Effector CD8-positive, alpha-beta T cell (primary cell): Measurements from ENCODE around the gene COQ3.

ENCODE experiments used
- DNase-seq: peaks from one replicate; lab custom pipeline; 2025; lab: John Stamatoyannopoulos, UW
- total RNA-seq, 4 experiments: gene quantifications; one replicate each; lab custom pipeline; 2026; lab: John Stamatoyannopoulos, UW

The COQ3 gene, protein sequence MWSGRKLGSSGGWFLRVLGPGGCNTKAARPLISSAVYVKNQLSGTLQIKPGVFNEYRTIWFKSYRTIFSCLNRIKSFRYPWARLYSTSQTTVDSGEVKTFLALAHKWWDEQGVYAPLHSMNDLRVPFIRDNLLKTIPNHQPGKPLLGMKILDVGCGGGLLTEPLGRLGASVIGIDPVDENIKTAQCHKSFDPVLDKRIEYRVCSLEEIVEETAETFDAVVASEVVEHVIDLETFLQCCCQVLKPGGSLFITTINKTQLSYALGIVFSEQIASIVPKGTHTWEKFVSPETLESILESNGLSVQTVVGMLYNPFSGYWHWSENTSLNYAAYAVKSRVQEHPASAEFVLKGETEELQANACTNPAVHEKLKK
- total RNA-seq, result 4.6 to 6.3 (median 5.4) reads per million in 4 experiments

DNA sequence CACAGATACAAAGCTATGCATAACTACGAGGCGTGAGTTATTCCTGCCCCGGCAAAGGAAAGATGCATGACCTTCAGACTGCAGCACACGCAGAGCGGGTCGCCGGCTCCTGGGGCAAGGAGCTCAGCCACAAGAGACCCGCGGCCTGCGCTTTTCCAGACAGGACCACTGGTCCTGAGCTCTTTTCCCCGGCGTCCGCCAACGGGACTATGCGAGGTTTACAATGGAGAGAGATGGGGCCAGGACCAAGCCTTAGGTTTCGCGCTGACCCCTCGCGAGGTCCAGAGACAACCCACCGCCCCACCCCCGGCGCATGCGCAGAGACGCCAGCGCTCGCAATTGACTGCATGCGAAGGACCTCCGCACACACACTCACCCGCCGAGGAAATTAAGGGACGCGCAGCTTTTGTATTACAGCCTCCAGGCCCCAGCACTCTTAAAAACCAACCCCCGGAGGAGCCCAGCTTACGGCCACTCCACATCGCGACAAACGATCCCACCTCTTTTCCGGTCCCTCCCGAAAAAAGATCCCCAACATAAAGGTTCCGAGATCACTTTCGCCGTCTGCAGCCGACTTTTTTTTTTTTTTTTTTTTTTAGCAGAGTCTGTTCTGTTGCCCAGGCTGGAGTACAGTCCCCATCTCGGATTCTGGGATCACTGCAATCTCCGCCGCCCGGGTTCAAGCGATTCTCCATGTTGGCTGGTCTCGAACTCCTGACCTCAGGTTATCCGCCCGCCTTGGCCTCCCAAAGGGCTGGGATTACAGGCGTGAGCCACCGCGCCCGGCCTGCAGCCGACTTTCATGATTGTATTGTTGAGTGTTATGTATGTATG is at the start of gene COQ3:
TSS of gene COQ3 (minus strand) at position 498 of the 834 bp plus-strand sequence. CDS start at position 482, 16 bp downstream.
- peak; percentile 56 for DNase-seq

DNA sequence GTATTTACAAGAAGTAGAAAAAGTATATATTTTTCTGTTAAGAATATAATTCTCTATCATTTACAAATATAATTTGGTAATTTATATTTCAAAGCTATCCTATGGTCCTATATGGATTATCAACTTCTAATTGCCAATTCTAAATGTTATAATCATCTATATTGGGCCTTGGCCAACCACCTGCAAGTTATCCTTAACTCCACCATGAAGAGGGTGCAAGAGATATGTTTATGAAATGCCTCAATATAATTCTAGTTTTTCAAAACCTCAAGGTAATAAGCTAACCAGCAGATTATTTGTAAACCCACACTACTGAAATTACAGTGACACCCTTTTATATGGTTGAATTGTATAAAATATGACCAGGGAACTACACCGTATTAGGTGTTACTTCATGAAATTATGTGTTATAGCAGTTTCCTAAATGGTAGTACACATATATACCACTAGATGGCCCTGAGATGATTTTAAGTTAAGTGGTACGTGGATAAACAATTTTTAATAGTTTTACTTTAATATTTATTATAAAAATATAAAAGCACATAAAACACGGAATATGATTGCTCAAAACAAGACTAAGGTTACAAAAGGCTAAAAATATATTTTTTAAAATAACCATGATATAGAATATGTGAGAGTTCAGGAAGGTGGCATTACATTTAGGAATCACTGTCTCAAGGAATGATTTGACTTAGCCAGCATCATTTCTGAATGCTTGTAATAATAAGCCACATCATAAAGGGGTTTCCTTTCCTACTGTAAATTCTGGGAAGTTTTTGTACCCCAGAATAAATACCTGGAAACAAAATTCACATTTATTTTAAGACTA is 40.9 kb upstream of the COQ3 start:
- DNase-seq, result no peak

DNA sequence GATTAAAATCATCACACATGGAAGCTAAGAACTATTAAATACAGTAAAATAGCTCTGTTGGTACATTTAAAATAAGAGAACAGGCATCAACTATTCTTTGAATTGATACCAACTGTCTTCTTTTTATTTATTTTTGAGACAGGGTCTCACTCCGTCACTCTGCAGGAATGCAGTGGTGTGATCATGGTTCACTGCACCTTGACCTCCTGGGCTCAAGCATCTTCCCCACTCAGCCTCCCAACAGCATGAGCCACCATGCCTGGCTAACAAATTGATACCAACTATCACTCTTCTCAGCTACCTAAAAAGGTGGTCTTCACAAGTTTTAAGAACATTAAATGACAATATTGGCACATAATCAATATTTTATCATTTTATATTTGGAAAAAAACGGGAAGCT is 38.9 kb upstream of the COQ3 start:
- DNase-seq, result no peak

DNA sequence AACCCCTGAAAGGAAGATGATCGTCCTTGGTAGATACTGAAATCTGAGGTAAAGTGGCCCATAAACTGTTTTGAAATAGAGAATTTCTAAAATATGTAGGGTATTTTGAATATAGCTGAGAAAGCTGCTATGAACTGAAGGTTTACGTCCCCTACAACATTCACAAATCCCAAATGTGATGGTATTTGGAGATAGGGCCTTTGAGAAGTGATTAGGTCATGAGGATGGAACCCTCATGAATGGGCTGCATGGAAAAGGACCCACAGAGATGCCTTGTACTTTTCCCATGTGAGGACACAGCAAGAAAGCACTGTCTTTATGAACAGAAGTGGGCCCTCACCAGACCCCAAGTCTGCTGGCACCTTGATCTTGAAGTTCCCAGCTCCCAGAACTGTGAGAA is 37.9 kb upstream of the COQ3 start:
- no peak for DNase-seq

DNA sequence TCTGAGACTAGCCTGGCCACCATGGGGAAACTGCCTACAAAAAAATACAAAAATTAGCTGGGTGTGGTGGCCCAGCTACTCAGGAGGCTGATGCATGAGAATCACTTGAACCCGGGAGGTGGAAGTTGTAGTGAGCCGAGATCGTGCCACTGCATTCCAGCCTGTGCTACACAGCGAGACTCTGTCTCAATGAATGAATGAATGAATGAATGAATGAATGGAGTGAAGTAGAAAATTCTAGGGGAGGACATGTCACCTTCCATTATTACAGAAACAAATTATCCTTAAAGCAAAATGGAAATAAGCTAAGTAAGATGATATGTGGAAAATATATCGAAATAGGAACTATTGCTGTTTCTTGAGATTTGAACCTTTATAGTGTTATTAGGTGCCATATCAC is 34.0 kb upstream of the COQ3 start:
- no peak for DNase-seq

DNA sequence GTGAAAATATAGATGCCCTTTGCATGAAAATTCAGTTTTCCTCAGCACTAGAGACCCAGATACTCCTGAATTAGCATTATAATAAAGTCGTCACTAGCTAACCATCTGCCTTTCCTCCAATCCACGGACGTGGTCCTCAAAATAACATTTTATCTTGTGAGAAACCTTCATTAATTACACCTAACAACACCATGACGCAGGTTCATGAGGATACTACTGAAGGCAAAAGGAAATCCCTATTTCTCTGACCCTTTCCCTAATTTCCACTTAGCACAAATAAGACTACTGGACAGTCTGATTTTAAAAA is 32.4 kb upstream of the COQ3 start:
- no peak for DNase-seq

DNA sequence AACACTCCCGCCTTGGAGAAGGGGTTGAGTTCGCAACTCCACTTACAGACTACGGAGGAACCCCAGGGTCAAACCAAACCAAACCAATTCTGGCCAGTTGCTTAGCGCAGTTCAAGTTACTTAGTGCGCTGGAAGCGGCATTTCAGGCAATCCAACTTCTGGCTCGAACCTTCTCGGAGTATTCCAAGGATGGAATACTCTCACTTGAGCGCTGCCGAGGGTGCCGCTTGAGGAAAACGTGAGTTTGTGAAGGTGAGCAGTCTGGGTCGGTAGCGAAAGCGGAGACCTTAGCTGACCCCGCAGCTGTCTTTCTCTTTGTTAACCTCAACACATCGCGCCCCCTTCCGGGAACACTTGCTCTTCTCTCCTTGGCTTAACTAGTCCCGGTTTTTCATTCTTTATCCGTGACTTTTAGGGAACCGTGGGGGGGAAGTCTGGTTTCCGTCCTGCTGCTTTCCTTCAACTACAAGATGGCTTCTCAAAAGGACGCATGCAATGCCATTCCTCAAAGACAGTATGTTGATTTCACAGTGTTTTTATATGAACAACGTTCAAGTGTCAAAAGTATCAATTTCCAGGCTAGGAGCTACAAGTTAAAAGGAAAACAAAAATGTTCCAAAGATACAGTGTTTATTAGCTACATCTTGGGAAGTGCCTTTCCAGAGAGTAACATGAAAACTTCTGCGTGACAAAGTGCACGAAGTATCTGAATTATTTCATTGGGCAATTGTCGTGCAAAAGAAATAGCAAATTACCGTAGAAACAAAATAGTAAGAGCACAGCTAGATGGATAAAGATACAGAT is 31.9 kb upstream of the COQ3 start:
- peak; percentile 44 for DNase-seq

DNA sequence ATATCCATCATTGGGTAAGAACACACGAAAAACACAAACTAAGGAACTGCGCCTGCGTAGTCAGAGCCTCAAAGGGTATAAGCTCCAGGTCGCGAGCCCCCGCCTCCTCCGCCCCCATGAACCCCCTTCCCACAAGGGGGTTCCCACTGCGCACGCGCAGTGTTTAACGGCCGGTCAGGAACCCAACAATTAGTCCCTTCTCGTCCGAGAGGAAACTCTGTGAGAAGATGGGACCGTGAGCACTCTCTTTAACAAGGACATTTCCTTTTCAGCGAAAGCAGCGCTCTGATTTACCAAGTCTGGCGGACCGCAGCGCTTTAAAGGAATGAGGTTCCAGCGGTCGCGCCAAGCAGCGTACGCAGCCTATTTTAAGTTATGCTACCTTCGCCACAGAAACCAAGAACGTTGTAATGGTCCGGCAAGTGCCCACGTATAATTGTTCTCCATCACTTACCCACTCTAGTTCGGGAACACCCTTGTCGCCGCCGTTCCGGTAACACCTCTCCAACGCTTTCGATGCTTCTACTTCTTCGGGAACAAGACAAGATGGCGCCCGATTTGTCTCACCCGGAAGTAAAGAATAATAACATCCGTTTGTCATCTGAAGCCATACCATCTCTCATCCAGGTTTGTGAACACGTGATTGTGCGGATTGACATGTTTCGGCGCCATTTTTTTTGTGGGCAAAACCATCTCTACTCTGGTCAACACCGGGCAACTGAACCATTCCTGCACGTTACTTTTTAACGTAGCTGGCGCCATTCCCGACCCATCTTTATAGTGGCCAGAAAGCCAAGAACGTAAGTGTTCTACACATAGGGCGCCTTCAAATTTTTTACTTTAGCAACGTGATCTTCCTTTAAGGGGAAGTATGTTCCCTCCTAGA is 31.0 kb upstream of the COQ3 start, which contains the start of gene PNISR:
TSS of gene PNISR (minus strand) at position 548 of the 886 bp plus-strand sequence. CDS start 10,649 bp downstream, outside the sequence.
- peak; percentile 81 for DNase-seq

DNA sequence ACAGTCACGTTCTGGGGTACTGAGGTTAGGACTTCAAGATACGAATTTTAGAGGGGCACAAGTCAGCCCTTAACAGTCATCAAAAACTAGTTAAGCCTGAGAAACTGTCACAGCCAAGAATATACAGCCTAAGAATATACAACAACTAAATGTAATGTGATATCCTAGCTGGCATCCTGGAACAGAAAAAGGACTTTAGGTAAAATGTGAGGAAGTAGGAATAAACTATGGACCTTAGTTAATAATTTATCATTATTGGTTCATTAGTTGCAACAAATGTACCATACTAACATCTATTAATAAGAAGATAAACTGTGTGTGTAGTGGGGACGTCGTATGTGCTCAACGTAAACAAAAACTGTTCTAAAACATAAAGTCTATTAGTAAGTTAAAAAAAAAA is 30.0 kb upstream of the COQ3 start:
- DNase-seq, result no peak

DNA sequence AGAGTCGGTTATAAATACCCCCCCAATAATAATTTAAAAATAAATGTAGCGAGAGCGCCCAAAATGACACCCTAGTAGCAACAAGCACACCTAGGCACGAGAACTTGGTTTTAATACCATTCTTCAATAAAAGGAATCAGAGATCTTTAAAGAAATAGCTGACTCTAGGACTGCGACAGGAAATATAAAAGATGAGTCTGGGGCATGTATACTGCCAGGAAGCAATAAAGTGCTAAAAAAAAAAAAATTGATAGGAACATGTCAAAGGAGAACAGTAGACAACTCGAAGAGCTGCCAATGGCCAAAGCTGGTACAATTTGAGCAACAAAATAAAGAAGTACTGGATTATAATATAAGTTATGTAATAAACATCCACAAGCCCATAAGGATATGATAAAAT is 28.9 kb upstream of the COQ3 start:
- DNase-seq, result no peak

DNA sequence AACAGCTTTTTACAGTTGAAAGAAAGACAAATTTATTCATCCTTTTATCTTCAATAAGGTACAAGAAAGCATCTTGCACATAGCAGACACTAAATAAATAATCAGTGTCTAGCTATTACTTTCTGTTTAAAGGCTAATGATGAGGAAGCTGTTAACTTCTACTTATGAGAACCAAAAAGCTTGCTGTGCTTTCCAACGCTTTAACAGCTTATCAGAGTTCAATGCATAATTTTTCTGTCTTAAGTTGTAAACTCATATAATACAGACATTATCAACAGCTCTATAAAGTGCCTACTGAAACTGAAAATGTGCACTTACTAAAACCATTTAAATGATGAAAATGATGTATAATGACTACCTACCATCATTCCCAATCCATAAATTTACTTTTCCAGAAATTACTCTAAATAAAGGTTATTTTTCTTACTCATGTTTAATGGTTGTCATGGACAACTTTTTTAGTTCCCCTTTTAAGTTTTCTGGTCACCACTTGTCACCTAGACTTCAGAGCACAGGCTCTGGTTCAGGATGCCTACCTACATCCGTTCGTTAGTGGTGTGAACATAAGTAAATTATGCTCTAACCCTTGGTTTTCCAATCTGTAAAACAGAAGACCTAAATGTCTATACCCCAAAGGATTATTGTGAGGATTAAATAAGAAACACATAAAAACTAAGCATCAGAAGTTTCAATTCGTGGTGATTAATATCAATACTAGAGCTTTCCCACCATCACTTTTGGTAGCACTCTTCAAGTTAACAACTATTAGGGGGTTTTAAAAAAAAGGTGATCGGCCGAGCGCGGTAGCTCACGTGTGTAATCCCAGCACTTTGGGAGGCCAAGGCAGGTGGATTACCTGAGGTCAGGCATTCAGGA is 23.1 kb upstream of the COQ3 start:
- no peak for DNase-seq

DNA sequence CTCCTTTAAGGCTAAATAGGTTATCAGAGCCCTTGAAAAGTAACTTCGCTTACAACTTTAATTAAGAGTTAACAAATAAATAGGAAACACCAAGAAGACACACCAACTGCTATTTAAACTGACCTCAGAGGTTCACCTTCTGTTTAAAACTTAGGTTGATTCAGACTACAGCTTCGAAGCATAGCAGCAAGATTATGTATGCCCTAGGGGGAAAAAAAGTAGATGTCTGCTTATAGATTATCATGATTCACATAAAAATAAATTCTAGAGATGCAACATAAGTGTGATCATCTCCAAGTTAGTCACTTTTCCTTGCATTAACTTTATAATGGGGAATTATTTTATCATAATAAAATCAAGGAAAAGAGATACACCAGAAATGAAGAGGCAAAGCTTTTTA is 22.2 kb upstream of the COQ3 start:
- no peak for DNase-seq

DNA sequence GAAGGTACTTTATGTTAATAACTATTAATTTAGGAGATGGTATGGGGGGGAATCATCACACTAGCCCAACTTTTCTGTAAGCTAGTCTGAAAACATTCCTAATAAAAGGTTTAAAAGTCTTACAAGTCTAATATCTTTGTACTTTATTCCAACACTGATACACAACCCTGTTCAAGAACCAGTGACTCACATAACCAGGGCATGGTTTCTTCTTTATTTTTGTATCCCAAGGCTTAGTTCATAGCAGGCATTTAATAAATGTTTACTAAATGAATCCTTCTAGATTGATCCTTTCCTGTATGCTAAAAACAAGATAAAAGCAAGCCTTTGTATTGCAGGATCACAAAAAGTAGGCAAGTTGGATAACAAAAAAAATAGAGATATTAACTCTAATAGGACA is 21.5 kb upstream of the COQ3 start:
- no peak for DNase-seq

DNA sequence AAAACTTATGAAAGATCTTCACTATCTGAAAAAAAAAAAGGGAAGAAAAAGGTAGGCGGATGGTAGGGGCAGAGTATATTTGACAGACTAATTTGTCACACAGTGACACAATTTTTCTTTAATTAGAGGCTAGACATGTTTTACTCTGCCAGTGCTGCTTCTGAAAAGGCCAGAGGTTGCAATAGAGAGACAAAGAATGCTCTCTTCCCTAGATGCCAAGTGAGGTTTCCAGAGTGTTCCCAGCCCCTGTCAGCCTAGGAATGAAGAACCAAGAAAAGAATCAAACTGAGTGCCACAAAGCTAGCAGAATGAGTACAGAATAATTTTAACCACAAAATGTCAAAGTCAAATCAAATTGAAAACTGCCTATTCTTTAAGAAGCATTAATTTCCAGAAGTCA is 18.1 kb upstream of the COQ3 start:
- DNase-seq, result no peak

DNA sequence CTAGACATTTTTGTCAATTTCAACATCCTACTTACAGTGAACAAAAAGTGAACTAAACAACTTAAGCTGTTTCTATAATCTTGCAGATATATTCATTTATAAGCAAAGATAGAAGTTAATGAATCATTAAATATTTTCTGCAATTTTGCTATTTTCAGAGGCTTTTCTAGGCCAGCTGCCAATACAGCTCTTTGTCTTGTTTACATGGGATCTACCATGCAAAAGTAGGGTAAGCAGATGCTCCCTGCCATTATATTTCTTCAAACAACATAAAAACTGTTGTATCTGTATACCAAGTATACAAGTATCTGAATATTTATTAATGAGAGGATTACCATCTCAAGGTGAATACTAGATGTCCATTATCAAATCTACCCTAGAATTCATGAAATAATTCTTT is 15.7 kb upstream of the COQ3 start:
- DNase-seq, result no peak

DNA sequence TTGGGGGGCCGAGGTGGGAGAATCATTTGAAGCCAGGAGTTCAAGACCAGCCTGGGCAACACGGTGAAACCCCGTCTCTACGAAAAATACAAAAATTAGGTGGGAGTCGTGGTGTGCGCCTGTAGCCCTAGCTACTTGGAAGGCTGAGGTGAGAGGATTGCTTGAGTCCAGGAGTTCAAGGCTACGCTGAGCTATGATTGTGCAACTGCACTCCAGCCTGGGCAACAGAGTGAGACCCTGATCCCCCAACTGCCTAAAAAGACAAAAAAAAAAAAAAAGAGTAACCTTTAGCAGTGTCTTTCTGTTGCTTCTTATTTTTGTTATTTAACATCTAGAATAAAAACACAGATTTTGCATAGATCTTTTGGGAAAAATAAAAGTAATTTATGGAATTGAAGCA is 13.1 kb upstream of the COQ3 start:
- no peak for DNase-seq

DNA sequence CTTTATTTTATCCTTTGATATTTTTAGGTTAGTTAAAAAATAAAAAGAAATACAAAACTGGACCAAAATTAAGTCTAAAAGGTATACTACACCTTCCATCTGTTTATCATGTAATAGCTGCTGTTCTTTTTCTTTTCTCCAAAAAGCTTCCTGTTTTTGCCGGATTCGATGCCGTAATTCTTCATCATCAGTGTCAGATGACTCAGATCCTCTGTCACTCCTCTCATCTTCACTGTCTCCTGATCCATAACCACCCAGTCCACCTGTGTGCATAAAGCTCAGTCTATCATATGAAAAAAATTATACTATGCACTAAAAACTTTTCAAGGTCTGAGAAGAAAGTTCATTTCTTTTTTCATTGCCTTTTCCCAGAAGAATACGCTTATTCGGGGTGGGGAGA is 8.5 kb upstream of the COQ3 start:
- no peak for DNase-seq

DNA sequence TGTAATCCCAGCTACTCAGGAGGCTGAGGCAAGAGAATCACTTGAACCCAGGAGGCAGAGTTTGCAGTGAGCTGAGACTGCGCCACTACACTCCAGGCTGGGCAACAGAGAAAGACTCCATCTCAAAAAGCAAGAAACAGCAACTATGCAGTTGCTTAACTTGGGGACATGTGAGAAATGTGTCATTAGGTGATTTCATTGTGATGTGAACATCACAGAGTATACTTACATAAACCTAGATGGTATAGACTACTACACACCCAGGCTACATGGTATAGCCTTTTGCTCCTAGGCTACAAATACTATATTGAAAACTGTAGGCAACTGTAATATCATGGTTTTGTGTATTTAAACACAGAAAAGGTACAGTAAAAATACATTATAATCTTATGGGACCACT is 3.3 kb upstream of the COQ3 start:
- no peak for DNase-seq

DNA sequence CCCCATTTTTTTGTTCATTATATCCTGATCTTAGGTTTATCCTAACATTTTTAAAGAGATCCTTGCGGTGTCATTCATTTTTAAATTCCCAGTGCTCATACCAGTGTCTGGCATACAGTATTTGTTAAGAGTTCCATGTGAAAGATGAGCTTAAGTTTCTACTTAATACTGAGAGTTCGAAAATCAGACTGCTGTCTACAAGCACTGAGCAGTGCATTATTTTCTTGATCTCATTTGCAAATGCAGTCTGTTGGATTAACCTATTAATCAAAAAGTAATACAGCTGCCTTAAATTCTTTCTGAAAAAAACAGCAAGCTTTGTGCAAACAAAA is 663 bp downstream of the COQ3 start:
- DNase-seq, result no peak

DNA sequence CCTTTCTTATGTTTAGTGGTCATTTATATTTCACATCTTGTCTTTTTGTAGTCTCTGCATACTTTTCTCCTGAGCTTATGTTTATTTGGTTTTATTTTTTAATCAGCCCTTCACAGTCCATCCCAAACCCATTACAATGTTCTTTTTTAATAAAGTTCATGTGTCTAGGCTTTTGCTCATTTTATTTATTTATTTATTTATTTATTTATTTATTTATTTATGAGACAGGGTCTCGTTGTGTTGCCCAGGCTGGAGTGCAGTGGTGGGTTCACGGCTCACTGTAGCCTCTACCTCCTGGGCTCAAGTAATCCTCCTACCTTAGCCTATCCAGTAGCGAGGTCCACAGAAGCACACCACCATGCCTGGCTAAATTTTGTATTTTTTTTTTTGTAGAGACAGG is 3.1 kb downstream of the COQ3 start:
- DNase-seq, result no peak
